ENCODE measurements around the gene CAPS.

- no peak for TF ChIP-seq CTCF (IDR thresholded peaks at IDR 0.05; ENCODE audit: insufficient read depth, low read length, poor library complexity, severe bottlenecking)
- no peak for TF ChIP-seq EZH2phosphoT487 (conservative IDR thresholded peaks at IDR 0.05; ENCODE audit: low read length)
Measured at GRCh38 chr19:5951338-5951861, 37.3 kb downstream of the CAPS start.

All from SU-DHL-6 (cell line).